PC-3 (cell line): Measurements from ENCODE around the gene CASKIN2. TPM values are rescaled to one million over a fixed set of nuclear protein-coding genes. Genes with fewer than 3 reads are reported as not detected.

Experiments used
- ATAC-seq: fragments of 200-7000 bp; cut with Tn5 transposase; 2 replicates; pipeline ENCODE4 v1.9.1; 2020; ENCODE audit warnings: mild to moderate bottlenecking, moderate library complexity
- BruUV-seq: library from RNA; stranded (reverse); fragments of 400-500 nt; replicated peaks from 2 replicates; lab custom pipeline; 2021; lab: Mats Ljungman, UMichigan
- CTCF ChIA-PET: fragments of 300-600 bp; sonication (Branson Sonifier 250); formaldehyde crosslinking; loops from one replicate; lab custom pipeline; 2022; ENCODE audit warnings: antibody characterized with exemption; lab: Charles Lee
- POLR2A ChIA-PET: fragments of 300-600 bp; sonication (Branson Sonifier 250); formaldehyde crosslinking; loops from one replicate; lab custom pipeline; 2022; ENCODE audit warnings: antibody characterized with exemption; ENCODE audit not compliant: unreplicated experiment; lab: Charles Lee
- DNase-seq: peaks from one replicate; pipeline ENCODE4 v3.0.0-alpha.2; 2015
- H2AFZ ChIP-seq: fragments of 300-600 bp; sonication (generic); 2 replicates; pipeline ENCODE4 v1.6.0; 2016; ENCODE audit warnings: antibody characterized with exemption, low read length
- H3F3A ChIP-seq: fragments of 300-600 bp; sonication (generic); one replicate; pipeline ENCODE4 v1.6.0; 2017; ENCODE audit warnings: antibody characterized with exemption, low read length, control low read depth, mild to moderate bottlenecking; ENCODE audit not compliant: unreplicated experiment
- H3K27ac ChIP-seq: fragments of 300-600 bp; sonication (generic); 2 replicates; pipeline ENCODE4 v1.5.1; 2016; ENCODE audit warnings: mild to moderate bottlenecking, low read length
- H3K27me3 ChIP-seq: fragments of 300-600 bp; sonication (generic); 2 replicates; pipeline ENCODE4 v1.6.1; 2016; ENCODE audit warnings: low read length, mixed read lengths
- H3K36me3 ChIP-seq: fragments of 300-600 bp; sonication (generic); 2 replicates; pipeline ENCODE4 v1.6.1; 2016; ENCODE audit warnings: low read depth, mixed run types, low read length, mixed read lengths
- H3K4me1 ChIP-seq: fragments of 300-600 bp; sonication (generic); 2 replicates; pipeline ENCODE4 v1.5.1; 2016; ENCODE audit warnings: low read length; ENCODE audit not compliant: insufficient read depth
- H3K4me2 ChIP-seq: fragments of 300-600 bp; sonication (generic); 2 replicates; pipeline ENCODE4 v1.6.0; 2016; ENCODE audit warnings: low read length
- H3K4me3 ChIP-seq: fragments of 300-600 bp; sonication (generic); 2 replicates; pipeline ENCODE4 v1.5.1; 2016; ENCODE audit warnings: mild to moderate bottlenecking, low read length, mixed read lengths
- H3K79me2 ChIP-seq: fragments of 300-600 bp; sonication (generic); 2 replicates; pipeline ENCODE4 v1.6.1; 2017; ENCODE audit warnings: low read length, mixed read lengths
- H3K9ac ChIP-seq: fragments of 300-600 bp; sonication (generic); 2 replicates; pipeline ENCODE4 v1.6.0; 2016; ENCODE audit warnings: mild to moderate bottlenecking, low read length
- H3K9me2 ChIP-seq: fragments of 300-600 bp; sonication (generic); replicated peaks from 2 replicates; pipeline ENCODE4 v1.6.1; 2016; ENCODE audit warnings: mixed run types, low read length, mixed read lengths
- H3K9me3 ChIP-seq: fragments of 300-600 bp; sonication (generic); 2 replicates; pipeline ENCODE4 v1.6.1; 2016; ENCODE audit warnings: low read length, mixed read lengths
- H4K20me1 ChIP-seq: fragments of 300-600 bp; sonication (generic); 2 replicates; pipeline ENCODE4 v1.6.1; 2016; ENCODE audit warnings: low read length, mixed read lengths
- CTCF ChIP-seq: fragments of 300-600 bp; sonication (generic); conservative IDR thresholded peaks from 2 replicates; pipeline ENCODE4 v1.5.1; 2017; ENCODE audit warnings: antibody characterized with exemption, low read depth, mild to moderate bottlenecking, low read length
- EZH2 ChIP-seq: fragments of 300-600 bp; sonication (generic); IDR thresholded peaks from one replicate; pipeline ENCODE4 v1.6.1; 2017; ENCODE audit warnings: antibody characterized with exemption, mild to moderate bottlenecking, low read length; ENCODE audit not compliant: unreplicated experiment
- EZH2phosphoT487 ChIP-seq: fragments of 300-600 bp; sonication (generic); IDR thresholded peaks from 2 replicates; pipeline ENCODE4 v1.6.1; 2018; ENCODE audit warnings: mild to moderate bottlenecking, antibody characterized with exemption, low read length, borderline replicate concordance
- intact Hi-C: fragments of 100-400 bp; cut with micrococcal nuclease; formaldehyde crosslinking; loops from 2 replicates; pipeline ENCODE4 v1.9.0; 2023
- total RNA-seq: library from RNA; depleted of rRNA; stranded (reverse); fragments of >200 nt; gene quantifications from 2 replicates; pipeline ENCODE4 v1.2.3, GENCODE V29; 2014

The CASKIN2 gene
- total RNA-seq, 1 experiment from 2014 or later, result 22.0 TPM

- Histone ChIP-seq H3K4me2 (no peak overlapping the region), H3K9me3 (no peaks in the 10 kb centered on the region), H3F3A (no peaks in the 10 kb centered on the region), H3K9ac (no peak overlapping the region), H2AFZ (no peak overlapping the region), H3K4me1 (no peaks in the 10 kb centered on the region), H3K36me3 (0 out of 2 replicates have a peak, but pooled peaks cover 6% of the 10 kb centered on the region), H3K27me3 (no peaks in the 10 kb centered on the region), H3K4me3 (no peak overlapping the region), H3K79me2 (peaks cover 13% of the 10 kb centered on the region; the same call in 1 of the 2 replicates), H4K20me1 (0 out of 2 replicates have a peak, but pooled peaks cover 4% of the 10 kb centered on the region), H3K27ac (no peak overlapping the region), H3K9me2 (no peaks in the 10 kb centered on the region)
- CTCF ChIA-PET, result no interaction called here
- no peak for TF ChIP-seq CTCF
- no peak for TF ChIP-seq EZH2phosphoT487
- TF ChIP-seq EZH2, result no peak
- DNase-seq, result no peak
- no TSS peak for BruUV-seq
- intact Hi-C loops, result no loop called here
- POLR2A ChIA-PET, result no interaction called here
- ATAC-seq, result no peak
These were observed 25.7 kb upstream of the CASKIN2 start for GRCh38 chr17:75540923-75541503.

- BruUV-seq, result no TSS peak
- ChIA-PET CTCF (interaction anchor here (0.6 kb wide), 1 partner anchor 72 kb away, joined by 3 read pairs; no protein-coding TSS in a partner anchor), POLR2A (no interaction called here)
- DNase-seq (no peak), ATAC-seq (no peak)
- intact Hi-C loops, result no loop called here
- Histone ChIP-seq H3K36me3 (0 out of 2 replicates have a peak, but pooled peaks cover 6% of the 10 kb centered on the region), H3K27ac (no peak overlapping the region), H3F3A (no peaks in the 10 kb centered on the region), H3K4me2 (no peak overlapping the region), H4K20me1 (0 out of 2 replicates have a peak, but pooled peaks cover 4% of the 10 kb centered on the region), H3K9me3 (no peaks in the 10 kb centered on the region), H3K9ac (no peak overlapping the region), H3K4me1 (no peaks in the 10 kb centered on the region), H3K9me2 (no peaks in the 10 kb centered on the region), H3K27me3 (no peaks in the 10 kb centered on the region), H3K79me2 (peaks cover 15% of the 10 kb centered on the region; the same call in 1 of the 2 replicates), H3K4me3 (no peak overlapping the region), H2AFZ (no peak overlapping the region)
- no peak for TF ChIP-seq EZH2
- no peak for TF ChIP-seq CTCF
- no peak for TF ChIP-seq EZH2phosphoT487
These were observed 24.8 kb upstream of the CASKIN2 start for GRCh38 chr17:75539967-75540729.
